ENCODE measurements around the gene FOXP1.

The FOXP1 gene

DNA sequence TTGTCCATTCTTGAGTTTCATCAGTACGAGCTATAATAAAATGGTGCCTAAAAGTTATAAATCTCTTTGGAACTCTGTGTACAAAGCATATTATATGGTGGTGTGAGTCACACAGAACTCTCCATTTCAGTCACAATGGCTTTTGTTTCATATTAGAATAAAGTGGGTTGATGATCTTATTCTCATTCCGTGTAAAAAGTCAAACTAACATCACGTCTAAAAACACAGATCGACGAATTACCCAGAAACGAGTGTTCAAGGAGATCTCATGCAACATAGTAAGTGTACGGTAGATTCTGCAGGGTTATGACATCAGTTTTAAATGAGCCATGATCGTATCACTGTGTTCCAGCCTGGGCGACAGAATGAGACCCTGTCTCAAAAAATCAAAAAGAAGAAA lies 122.4 kb downstream of the FOXP1 start:
- Mint-ChIP-seq H3K27ac (peak overlapping the region; percentile 12), H3K4me3 (no peak overlapping the region), H3K4me1 (peaks cover 43% of the 10 kb centered on the region), H3K9me3 (no peaks in the 10 kb centered on the region), H3K27me3 (no peaks in the 10 kb centered on the region), H3K36me3 (peaks cover 9% of the 10 kb centered on the region)
- no peak for ATAC-seq

DNA sequence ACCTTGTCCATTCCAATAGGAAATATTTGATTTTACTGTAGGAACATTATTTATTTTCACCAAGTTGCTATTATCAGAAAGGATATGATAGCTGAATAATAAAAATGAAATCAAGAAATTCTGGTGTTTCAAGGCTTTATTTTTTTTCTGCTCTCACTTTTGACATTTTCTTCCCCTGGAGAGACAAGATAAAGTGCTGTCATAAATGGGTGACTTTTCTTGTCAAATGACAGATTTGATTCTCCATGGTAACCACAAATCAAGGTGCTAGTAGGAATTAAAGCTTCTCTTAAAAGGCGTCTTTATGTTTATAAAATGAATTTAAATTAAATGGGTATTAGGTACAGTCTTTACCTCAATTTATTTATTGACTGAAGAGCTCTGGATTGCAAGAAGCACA lies 124.6 kb downstream of the FOXP1 start:
- no peaks in the 10 kb centered on the region for H3K27me3 Mint-ChIP-seq
- no peak for ATAC-seq
- no peaks in the 10 kb centered on the region for H3K9me3 Mint-ChIP-seq
- H3K27ac Mint-ChIP-seq = no peak overlapping the region
- H3K4me3 Mint-ChIP-seq = no peak overlapping the region
- H3K4me1 Mint-ChIP-seq = peaks cover 47% of the 10 kb centered on the region
- H3K36me3 Mint-ChIP-seq = peaks cover 9% of the 10 kb centered on the region

DNA sequence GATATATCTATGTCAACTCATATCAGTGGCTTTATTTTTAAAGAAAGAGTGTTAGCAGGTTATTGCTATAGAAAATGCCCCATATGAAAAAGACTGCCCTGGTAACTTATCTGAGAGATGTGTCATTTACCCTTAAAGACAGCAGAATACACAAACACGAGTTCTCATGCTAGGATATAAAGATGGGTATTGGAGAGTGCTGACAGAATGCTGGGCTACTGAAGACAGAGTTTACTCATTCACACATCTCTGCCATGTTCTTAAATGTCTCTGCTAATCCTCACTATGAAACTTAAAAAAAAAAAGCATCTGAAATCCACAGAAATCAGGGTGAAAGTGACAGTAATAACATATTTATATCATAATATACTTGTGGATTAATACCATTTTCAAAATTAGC lies 126.7 kb downstream of the FOXP1 start:
- ATAC-seq = no peak

DNA sequence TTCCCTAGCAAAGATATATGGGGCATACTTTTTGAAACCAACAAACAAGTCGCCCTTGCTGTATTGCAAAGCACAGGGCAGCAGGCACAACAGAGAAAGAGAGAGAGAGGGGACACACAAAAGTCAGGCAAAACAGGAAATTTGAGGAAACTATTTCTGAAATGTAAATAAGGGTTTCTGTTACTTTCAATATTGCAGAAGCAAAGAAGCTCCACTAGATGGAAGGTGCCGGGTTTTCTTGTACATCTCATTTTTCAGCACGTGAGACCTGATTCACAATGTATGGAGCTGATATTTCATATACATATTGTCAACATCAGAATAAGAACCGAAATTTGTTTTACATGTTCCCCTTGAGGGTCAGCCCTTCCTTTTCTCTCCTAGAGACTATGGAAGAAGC lies 127.4 kb downstream of the FOXP1 start:
- Mint-ChIP-seq H3K9me3 (no peaks in the 10 kb centered on the region), H3K4me3 (peak overlapping the region; percentile 64), H3K27ac (peak overlapping the region; percentile 43), H3K36me3 (peaks cover 4% of the 10 kb centered on the region), H3K4me1 (peaks cover 55% of the 10 kb centered on the region), H3K27me3 (no peaks in the 10 kb centered on the region)
- ATAC-seq = peak; percentile 59

More for the DNA sequence above, 126.7 kb downstream of the FOXP1 start:
- H3K4me1 Mint-ChIP-seq = peaks cover 55% of the 10 kb centered on the region
- peak overlapping the region; percentile 43 for H3K27ac Mint-ChIP-seq
- H3K9me3 Mint-ChIP-seq = no peaks in the 10 kb centered on the region
- peaks cover 9% of the 10 kb centered on the region for H3K36me3 Mint-ChIP-seq
- no peak overlapping the region for H3K4me3 Mint-ChIP-seq
- H3K27me3 Mint-ChIP-seq = no peaks in the 10 kb centered on the region

DNA sequence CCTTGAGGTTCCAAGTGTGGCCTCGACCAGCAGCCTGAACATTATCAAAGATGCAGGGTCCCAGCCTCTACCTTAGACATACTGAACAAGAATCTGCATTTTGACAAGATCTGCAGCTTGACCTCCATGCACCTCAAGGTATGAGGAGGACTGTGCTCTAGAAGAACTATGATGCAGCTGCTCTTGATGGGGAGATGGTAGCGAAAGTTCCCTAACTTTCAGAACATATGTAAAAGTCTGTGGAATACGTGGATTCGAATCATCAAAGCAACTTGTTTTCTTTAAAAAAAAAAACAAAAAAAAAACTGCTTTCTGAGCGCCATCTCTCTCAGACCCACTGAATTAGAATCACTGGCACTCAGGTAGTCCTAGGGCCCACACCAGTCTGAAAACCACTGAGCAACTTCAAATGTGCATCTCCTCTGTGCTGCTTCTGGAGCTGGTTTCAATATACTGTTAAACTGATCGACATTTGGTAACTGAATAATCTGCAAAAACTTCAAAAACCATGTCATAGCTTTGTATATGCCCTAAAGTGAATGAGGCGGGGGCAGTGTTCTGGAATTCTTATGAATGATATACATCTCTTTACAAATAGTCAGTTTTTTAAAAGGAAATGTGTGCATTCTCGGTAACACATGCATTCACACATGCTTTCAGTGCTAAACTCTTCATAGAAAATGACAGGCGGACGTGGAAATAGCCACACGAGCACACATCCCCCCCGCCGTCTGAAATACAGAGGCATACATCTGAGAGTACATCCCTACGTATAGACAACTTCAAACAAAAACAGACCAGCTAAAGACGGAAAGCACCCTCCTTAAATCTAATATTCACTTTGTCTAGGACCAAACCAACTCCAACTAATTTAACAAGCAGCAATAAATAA lies 128.8 kb downstream of the FOXP1 start:
- ATAC-seq = peak; percentile 34

DNA sequence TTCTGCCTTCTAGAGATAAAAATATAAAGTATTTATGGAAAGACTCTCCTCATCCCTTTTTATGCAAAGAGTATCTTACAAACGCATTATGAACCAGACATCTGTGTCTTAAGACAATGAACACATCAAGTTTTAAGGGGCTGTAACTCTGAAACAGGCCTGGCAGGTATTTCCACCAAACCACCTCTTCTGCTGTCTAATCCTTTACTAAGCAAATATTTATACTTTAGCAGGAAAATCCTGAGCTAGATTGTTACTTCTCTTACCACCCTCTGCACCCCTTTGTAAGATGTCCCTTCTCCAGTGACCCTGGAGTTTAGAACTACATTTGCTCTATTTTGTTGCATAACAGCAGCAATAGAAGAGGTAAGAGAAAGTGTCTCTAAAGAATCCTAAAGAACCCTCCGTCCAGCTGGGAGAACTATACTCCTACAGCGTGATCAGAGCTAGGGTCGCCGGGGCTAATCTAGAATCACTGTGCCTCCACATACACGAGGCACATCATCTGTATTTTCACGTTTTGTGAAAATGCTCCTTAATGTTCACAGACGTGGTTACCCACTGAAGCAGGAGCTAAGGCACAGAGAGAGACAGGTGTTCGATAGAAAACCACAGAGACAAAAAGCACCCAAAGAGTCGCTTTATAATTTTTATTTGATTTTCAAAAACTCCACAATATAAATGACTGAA lies 129.6 kb downstream of the FOXP1 start:
- H3K4me3 Mint-ChIP-seq = no peak overlapping the region
- H3K9me3 Mint-ChIP-seq = no peaks in the 10 kb centered on the region
- no peaks in the 10 kb centered on the region for H3K36me3 Mint-ChIP-seq
- peak overlapping the region; percentile 43 for H3K27ac Mint-ChIP-seq
- peaks cover 55% of the 10 kb centered on the region for H3K4me1 Mint-ChIP-seq
- ATAC-seq = no peak
- H3K27me3 Mint-ChIP-seq = no peaks in the 10 kb centered on the region

More for the DNA sequence above, 128.8 kb downstream of the FOXP1 start:
- no peaks in the 10 kb centered on the region for H3K27me3 Mint-ChIP-seq
- peak overlapping the region; percentile 43 for H3K27ac Mint-ChIP-seq
- no peaks in the 10 kb centered on the region for H3K36me3 Mint-ChIP-seq
- H3K9me3 Mint-ChIP-seq = no peaks in the 10 kb centered on the region
- H3K4me3 Mint-ChIP-seq = peak overlapping the region; percentile 32
- peaks cover 55% of the 10 kb centered on the region for H3K4me1 Mint-ChIP-seq

DNA sequence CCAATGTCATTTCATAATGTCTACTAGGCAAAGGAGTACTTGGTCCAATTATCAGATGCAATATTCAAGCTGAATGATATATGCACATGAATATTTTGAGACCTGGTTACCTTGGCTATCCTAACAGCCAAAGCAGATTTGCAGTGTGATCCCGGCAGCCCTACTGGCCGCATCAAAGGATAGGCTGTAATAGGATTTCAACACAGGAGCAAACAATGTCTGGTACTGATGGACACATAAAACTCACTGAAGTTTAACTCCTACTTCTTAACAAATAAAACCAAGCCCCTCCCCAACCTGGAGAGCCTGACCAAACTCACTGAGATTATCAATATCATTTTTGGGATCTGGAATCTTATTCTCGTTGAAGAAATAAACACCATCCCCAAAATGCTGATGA lies 130.2 kb downstream of the FOXP1 start:
- ATAC-seq = no peak
- Mint-ChIP-seq H3K27me3 (no peaks in the 10 kb centered on the region), H3K4me3 (no peak overlapping the region), H3K9me3 (no peaks in the 10 kb centered on the region), H3K36me3 (no peaks in the 10 kb centered on the region), H3K4me1 (peaks cover 55% of the 10 kb centered on the region), H3K27ac (peak overlapping the region; percentile 43)

DNA sequence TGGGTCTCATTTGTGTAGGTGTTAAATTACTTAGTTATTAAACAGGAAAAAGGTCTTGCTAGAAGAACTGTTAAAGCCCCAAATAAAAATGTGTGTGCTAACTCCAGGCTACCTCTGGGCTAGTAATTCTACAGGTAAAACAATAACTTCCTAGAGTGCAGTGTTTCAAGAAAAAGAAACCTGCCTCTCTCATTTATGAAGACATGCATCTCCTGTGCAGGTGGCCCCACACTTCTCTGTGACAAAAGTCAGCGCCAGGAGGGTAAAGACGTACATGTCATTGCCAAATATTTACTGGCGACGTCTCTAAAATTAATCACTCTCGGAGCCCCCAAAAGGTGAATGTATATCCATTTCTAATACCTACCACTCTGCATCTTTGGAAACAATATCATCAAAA lies 131.7 kb downstream of the FOXP1 start:
- no peaks in the 10 kb centered on the region for H3K9me3 Mint-ChIP-seq
- H3K4me1 Mint-ChIP-seq = peaks cover 42% of the 10 kb centered on the region
- H3K36me3 Mint-ChIP-seq = no peaks in the 10 kb centered on the region
- peak overlapping the region; percentile 43 for H3K27ac Mint-ChIP-seq
- H3K4me3 Mint-ChIP-seq = no peak overlapping the region
- ATAC-seq = no peak
- H3K27me3 Mint-ChIP-seq = no peaks in the 10 kb centered on the region

DNA sequence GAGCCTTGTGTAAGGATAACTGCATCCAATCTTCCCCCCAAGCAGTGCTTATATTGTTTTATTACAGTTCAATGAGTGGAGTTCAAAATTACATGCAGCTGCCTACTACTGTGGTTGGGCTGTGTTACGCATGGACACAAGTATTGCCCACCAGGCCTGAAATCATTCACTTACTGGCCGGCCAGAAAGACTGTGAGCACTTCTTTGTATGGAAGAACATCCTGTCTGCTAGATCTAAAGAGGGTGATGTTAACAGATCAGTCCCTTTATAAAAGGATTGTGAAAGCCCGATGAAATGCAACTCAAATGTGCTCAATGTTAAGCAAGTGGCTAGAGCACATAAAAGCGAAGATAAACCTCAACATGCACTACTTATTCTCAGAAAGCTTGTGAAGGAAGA lies 132.5 kb downstream of the FOXP1 start:
- Mint-ChIP-seq H3K27ac (peak overlapping the region; percentile 11), H3K9me3 (no peaks in the 10 kb centered on the region), H3K27me3 (no peaks in the 10 kb centered on the region), H3K4me1 (peaks cover 42% of the 10 kb centered on the region), H3K4me3 (no peak overlapping the region), H3K36me3 (no peaks in the 10 kb centered on the region)
- no peak for ATAC-seq

DNA sequence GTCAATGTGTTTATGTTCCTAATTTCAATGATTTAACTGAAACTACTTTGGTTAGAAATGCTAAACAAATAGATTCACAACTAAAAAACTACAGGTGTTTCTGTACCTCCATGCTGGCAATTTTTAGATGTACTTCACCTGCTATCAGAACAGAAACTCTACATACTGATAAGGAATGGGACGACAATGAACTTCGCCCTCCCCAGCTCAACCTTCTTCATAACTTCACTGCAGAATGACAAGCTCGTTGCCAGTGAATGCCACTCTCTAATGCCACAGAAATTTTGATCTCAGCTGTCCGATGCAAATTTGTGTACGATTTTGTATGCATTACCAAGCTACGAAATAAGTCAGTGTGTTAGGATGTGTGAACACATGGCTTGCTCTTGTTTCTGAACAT lies 133.4 kb downstream of the FOXP1 start:
- peaks cover 39% of the 10 kb centered on the region for H3K4me1 Mint-ChIP-seq
- no peak overlapping the region for H3K4me3 Mint-ChIP-seq
- no peaks in the 10 kb centered on the region for H3K36me3 Mint-ChIP-seq
- H3K27me3 Mint-ChIP-seq = no peaks in the 10 kb centered on the region
- no peaks in the 10 kb centered on the region for H3K9me3 Mint-ChIP-seq
- H3K27ac Mint-ChIP-seq = no peak overlapping the region
- no peak for ATAC-seq

DNA sequence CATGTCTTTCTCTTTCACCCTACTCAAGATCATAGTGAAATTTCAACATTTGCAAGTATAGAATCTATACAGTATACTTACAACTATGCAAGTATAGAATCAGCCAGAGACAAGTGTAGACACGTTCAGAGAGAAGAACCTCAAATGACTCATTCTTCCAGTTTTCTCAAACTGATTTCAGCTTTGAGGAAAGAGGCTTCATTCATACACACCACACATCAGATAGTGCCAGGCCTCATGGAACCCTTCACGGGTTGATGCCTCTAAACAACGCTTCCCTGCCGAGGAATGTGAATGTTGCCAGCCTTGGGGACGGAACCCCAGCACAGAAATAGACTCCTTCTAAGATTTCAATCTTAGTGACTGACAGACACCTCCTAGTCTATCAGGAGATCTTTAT lies 135.7 kb downstream of the FOXP1 start:
- Mint-ChIP-seq H3K9me3 (no peaks in the 10 kb centered on the region), H3K4me1 (peaks cover 40% of the 10 kb centered on the region), H3K27ac (no peak overlapping the region), H3K36me3 (no peaks in the 10 kb centered on the region), H3K27me3 (no peaks in the 10 kb centered on the region), H3K4me3 (no peak overlapping the region)
- ATAC-seq = no peak

DNA sequence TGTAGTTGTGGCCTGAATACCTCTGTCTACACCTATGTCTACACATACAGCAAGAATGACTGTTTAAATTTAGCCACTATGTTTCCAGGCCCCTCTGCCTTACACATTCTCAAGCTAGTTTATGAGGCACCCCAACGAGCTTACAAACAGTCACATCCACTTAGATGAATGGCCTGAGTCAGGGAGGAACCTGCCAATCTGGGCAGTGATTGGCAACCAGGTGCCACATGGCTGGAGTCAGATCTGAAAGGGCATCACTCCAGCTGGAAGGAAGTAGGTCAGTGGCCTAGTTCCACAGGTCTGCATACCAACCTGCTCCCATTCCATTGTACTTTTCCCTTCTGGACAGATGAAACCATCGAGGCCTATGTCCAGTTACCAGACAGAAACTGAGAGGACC lies 136.3 kb downstream of the FOXP1 start:
- H3K36me3 Mint-ChIP-seq = no peaks in the 10 kb centered on the region
- no peaks in the 10 kb centered on the region for H3K27me3 Mint-ChIP-seq
- no peak overlapping the region for H3K4me3 Mint-ChIP-seq
- H3K4me1 Mint-ChIP-seq = peaks cover 44% of the 10 kb centered on the region
- H3K27ac Mint-ChIP-seq = peak overlapping the region; percentile 96
- no peaks in the 10 kb centered on the region for H3K9me3 Mint-ChIP-seq
- no peak for ATAC-seq

DNA sequence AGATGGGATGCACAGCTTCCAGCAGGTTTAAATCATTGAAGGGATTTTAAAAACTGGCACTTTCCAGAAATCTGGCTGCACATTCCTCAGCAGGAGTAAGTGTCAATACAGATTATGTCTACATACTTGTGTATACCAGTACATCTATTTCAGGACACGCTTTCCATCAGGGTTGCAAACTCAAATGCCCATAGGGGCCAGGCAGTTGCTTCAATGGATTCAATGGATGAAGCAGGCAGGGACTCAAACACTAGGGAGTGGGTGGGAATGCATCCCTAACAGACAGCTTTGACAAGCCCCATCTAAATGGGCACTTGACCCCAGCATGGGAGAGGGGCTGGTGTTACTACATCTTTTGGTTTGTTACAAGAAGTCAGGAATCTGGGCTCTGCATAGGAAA lies 136.8 kb downstream of the FOXP1 start:
- Mint-ChIP-seq H3K4me1 (peaks cover 49% of the 10 kb centered on the region), H3K27me3 (no peaks in the 10 kb centered on the region), H3K27ac (peak overlapping the region; percentile 96), H3K36me3 (no peaks in the 10 kb centered on the region), H3K4me3 (no peak overlapping the region), H3K9me3 (no peaks in the 10 kb centered on the region)
- no peak for ATAC-seq

DNA sequence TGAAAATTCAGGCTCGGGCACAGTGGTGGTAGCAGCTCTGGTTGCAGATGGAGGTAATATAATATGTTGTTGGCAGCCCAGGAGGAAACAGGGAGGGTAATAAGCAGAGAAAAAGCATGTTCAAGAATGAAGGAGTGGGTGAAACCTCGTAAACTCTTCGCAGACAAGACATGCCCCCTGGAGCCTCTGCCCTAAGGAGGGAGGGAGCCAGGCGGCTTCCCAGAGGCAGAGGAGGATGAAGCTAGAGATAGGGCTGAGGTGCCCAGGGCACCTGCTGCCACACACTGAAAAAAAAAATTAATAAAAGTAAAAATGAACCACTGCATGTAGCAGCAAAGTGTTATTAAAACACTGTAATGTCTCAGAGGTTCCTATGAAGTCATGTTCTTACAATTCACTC lies 137.3 kb downstream of the FOXP1 start:
- no peak for ATAC-seq
- no peaks in the 10 kb centered on the region for H3K36me3 Mint-ChIP-seq
- no peaks in the 10 kb centered on the region for H3K9me3 Mint-ChIP-seq
- peak overlapping the region; percentile 96 for H3K27ac Mint-ChIP-seq
- peaks cover 53% of the 10 kb centered on the region for H3K4me1 Mint-ChIP-seq
- H3K27me3 Mint-ChIP-seq = no peaks in the 10 kb centered on the region
- no peak overlapping the region for H3K4me3 Mint-ChIP-seq

DNA sequence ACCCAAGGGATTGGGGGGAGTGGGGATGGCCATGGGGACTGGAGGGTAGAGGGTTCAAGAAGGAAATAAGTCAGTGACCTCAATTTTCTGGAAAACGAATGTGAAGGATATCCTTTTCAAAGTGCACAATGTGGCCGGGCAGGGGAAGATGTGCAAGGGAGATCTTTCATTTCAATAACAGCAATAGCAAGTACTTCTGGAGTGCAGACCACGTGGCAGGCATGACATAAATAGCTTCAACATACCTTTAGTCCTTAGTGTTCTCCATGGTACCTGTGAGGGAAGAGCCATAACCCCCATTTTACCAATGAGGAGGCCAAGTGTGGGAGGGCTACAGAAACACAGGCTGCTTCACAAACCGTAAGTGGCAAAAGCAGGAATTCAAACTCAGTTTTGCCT lies 138.7 kb downstream of the FOXP1 start:
- Mint-ChIP-seq H3K36me3 (no peaks in the 10 kb centered on the region), H3K27me3 (no peaks in the 10 kb centered on the region), H3K27ac (peak overlapping the region; percentile 96), H3K4me1 (peaks cover 63% of the 10 kb centered on the region), H3K4me3 (no peak overlapping the region), H3K9me3 (no peaks in the 10 kb centered on the region)
- no peak for ATAC-seq

Measured in stimulated activated memory B cell treated with anti-CD40 and anti-IgM and Interleukin-4, amounts not matched to agents 10 μg/mL and 1 μg/mL and 100 μg/mL, for 72 hours (primary cell).